Activated CD4-positive, CD25-positive, alpha-beta regulatory T cell treated with anti-CD3 and anti-CD28 coated beads, Interleukin-2, amount 50 U/mL, for 16 hours (primary cell): ENCODE measurements around the gene MIDN.

Experiments used
- DNase-seq: peaks from one replicate; pipeline ENCODE4 v3.0.0-alpha.2; 2020; ENCODE audit warnings: low read depth, low spot score

The MIDN gene

DNA sequence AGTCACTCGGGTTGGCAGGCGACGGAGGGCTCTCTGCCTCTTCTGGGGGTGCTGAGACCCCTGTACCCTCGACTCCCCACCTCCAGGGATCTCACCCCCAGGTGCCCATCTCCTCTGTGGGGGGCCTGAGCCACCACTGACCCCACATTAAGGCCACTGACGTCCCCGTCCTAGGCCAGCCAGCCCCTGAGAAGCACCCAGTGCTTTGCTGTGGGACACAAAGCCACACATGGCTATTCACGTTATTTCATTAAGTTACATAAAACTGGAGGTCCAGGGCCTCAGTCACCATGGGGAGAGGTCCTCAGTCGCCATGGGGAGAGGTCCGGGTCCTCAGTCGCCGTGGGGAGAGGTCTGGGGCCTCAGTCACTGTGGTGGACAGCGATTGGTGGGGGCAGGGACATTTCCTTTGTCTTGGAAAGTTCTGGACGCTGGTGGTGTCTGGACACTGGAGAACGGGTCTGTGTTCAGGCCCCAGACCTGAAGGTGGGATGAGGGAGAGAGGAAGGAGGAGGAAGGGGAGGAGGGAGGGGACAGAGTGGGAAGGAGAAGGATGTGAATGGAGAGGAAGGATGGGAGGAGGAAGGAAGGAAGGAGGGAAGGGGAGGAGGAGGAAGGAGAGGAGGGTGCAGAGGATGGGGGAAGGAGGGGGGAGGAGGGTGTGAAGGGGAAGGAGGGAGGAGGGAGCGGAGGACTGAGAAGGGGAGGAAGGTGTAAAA lies 33.3 kb downstream of the MIDN start:
- DNase-seq = no peak

DNA sequence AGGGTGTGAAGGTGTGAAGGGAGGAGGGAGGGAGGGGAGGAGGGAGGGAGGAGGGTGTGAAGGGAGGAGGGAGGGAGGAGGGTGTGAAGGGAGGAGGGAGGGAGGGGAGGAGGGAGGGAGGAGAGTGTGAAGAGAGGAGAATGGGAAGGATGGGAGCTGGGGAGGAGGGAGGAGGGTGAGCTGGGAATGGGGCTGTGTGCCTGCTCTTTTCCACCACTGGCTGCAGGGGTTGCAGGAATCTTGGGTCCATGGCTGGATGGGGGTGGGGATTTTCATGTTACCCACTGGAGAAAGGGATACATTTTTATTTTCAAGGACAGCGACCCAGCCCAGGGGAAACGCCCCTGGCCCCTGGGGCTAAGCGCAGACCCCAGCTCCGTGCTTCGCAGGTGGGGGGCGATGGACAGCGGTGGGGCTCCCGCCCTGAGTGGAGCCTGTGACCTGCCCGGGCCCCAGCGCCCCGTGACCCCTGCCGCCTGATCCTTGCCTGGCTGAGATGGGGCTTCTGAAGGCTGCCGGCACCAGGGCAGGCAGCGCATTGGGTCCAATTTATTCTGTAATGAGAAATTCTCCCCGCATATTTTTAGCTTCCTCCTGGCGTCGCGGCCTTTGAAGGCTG lies 34.3 kb downstream of the MIDN start:
- no peak for DNase-seq

DNA sequence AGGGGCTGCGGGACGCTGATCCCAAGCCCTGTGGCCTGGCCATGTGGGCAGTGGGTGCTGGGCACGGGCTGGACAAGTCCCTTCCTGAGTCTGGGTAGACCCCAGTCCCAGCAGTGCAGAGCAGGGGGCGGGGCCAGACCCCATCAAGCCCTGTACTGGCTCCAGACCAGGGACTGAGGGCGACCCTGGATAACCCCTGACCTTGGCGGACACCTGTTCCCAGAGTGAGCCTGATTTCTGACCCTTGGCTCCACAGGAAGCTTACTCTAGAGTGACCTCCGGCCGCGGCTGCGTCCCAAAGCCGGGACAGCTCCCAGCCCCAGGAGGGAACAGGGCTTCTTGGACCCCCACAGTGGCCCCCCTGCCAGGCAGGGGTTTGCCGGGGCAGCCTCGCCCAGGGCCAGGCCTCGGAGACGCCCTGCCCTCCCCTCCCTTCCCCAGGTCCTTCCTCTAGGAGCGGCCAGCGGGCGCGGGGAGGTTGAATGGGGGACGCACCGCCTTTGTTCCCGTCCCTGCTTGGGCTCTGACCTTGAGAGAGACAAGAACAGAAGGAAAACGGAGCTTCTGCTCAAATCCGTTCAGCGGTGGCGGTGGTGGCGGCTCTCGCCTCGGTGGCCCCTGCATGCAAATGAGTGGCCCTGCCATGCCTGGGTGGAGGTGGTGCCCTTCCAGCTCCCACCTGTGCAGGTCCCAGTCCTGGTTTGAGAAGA lies 35.0 kb downstream of the MIDN start:
- DNase-seq = no peak

DNA sequence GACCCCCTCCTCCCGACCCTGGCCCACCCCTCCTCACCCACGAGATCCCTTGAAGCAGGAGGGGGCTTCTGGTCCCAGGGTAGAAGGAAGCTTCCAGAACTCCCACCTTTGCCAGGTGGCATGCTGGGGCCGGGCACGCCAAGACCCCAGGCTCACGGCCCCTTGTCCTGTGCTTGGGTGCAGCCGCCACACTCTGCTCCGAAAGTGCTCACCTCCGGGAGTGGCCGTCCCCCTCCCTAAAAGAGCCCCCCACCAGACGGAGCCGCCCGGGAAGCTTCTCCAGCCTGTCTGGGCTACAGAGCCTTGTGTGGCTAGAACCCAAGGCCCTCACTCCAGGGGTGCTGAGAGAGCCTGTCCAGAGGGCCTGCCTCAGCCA lies 35.5 kb downstream of the MIDN start:
- no peak for DNase-seq

DNA sequence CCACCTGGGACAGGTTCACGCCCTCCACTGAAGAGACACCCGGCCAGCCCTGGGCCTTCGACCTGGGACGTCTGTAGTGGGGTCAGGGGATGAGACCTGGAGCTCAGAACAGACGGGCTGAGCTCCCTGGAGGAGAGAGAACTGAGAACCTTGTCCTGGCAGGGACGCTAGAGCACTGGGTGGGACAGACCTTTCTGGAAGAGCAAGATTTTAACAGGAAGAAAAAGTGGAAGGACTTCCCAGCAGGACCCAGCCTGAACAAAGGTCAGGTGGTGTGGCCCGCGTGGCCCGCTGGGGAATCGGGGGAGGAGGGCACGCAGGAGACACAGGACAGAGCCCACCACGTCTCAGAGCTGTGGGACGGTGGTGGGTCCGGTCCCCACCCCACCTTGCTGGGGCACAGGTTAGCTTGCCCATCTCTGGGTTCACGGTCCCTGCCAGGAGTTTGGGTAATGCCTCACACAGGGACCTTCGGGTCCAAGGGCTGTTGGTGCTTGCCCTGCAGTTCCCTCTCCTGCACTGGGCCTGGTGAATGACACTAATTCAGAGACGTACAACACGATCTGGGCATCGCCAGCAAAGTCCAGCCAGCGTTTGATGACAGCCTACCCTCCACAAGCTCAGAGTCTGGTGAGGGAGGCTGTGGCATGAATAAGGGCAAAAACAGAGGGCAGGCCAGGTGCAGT lies 36.1 kb downstream of the MIDN start:
- DNase-seq = no peak

DNA sequence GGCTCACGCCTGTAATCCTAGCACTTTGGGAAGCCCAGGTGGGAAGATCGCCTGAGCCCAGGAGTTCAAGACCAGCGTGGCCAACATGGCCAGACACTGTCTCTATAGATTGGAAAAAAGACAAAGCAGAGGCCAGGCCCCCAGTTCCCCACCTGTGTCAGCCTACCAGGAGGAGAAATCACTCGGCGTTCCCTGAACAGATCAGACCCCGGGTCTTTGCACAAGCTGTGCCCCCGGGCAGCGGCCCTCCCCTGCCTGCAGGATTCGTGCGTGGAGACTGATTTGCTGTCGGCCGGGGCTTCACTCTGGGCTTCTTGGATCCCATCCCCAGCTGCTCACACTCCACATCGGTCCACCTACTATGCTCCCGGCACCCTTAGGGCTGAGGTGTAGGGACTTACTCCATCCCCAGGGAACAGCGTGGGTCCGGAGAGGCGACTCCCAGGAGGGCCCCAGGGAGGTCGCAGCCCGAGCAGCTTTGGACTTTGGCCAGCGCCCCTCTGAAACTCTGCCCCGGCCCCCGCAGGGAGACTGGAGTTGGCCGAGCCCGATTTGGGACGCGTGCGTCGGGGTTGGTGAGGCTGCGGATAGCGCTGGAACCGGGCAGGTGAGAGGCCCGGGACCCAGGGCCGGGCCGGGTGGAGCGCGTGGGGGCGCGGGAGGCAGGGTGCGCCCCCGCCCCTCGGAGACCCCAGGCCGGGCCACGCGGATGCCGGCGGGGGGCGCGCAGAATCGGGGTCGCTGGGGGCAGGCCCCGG lies 36.8 kb downstream of the MIDN start:
- DNase-seq = no peak

DNA sequence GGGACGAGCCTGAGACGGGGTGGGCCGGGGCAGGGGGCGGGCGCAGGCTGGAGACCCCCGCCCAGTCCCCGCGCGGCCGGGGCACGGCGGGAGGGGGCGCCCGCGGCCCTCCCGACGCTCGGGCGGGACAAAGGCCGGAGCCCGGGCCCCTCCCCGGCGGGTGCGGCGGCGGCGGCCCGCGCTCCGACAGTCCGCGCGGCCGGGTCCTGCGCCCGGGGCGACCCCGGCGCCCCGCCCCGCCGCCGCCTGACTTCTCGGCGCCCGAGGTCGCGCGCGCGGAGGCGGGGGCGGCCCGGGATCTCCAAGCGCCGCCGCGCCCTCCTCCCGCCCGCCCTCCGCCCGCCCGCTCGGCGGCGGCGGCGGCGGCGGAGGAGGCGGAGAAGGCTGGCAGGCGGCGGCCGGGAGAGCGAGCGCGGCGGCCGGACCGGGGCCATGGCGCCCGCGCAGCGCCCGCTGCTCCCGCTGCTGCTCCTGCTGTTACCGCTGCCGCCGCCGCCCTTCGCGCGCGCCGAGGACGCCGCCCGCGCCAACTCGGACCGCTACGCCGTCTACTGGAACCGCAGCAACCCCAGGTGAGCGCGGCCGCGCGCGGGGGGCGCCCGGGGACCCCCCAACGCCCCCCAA lies 37.5 kb downstream of the MIDN start, which contains the start of gene EFNA2:
EFNA2 (plus strand) TSS at position 137 of the 624 bp plus-strand sequence; CDS start at position 433, 296 bp downstream.
- DNase-seq = no peak

DNA sequence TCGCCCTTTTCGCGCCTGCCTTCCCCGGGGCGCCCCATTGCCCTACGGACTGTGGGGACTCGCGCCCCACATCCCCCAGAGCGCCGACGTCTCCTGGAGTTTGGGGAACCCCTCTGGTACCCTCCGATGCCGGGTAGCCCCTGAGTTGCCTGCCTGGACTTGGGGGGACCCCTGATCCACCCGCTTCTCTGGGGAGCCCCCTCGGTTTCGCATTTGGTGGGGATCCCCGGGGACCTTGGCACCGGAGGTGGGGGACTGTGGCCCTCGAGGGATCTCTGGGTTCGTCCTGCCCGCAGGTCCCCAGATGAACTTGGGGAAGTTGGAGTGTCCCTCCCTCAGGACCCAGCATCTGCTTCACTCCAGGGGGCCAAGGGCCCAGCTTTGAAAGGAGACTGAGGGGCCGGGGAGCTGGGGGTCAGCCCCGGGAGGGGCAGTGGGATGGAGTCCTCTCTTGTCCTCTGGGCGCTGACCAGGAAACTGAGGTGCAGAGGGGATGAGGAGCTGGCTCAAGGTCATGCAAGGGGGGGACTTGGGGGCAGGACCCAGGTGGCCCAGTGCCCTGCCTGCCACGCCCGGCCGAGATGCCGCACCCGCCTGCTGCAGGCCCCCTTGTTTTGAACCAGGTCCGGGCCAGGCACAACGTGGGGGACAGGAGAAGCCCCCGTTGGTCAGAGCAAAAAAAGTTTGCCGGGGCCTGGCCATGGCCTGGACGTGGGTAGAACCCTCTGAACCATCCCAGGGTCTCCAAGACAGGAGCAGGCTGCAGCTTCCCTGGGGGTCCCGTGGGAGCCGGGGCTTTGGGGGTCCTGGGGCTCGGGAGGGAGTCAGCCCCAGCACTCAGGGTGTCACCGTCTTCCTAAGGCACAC lies 38.3 kb downstream of the MIDN start:
- DNase-seq = no peak

DNA sequence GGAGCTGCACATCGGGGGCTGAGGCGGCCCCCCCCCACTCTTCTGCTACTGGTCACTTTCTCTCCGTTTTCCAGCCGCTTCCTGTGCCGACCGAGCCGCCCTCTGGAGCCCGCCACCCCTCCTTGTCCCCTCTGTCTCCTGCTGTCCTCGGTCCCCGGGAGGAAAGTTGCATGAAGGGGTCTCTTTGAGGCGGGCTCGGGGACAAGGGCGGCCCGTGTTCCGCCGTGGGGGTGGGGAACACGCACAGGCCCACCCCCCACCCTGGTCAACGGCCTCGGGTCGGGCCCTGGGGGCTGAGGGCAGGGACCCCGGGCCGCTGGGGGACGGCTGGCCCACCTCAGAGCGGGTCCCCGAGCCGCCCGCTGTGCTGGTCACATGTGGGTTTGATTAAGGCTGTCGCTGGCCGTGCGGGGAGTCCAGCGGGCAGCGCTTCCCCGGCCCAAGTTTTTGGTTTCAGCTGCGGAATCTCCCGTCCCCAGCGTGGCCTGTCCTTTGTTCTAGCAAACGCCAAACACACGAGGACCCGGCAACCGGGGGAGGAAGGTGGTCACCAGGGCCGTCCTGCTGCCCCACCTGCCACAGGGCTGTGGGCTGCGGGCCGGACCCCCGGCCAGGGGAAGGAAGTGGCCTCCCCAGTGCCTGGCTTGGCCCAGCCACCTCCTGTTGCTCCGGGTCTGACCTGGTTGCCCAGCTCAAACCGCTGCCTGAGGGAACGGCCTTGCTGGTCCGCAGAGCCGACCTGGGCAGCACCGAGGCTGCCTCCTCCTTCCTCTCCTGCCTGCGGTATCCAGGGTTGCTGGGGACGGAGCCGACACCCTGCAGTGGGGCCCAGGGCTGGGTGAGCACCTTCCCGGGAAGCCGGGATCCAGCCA lies 39.2 kb downstream of the MIDN start:
- no peak for DNase-seq

DNA sequence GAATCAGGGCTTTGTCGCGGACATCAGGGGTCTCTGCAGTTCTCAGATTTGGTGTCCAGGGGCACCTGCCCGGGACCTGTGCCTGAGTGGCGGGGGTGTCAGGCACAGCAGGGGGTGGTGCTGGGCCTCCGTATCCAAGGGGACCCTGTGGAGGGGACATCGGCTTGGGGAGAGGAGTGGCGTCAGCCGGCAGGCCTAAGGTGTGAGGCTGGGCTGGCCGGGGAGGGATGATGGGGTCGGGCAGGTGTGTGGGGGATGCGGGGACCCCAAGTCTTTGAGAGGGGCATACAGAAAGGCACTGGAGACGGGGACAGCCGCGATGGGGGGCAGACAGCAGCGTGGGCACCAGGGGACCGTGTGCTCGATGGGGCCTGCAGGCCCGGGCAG lies 39.8 kb downstream of the MIDN start:
- DNase-seq = no peak

DNA sequence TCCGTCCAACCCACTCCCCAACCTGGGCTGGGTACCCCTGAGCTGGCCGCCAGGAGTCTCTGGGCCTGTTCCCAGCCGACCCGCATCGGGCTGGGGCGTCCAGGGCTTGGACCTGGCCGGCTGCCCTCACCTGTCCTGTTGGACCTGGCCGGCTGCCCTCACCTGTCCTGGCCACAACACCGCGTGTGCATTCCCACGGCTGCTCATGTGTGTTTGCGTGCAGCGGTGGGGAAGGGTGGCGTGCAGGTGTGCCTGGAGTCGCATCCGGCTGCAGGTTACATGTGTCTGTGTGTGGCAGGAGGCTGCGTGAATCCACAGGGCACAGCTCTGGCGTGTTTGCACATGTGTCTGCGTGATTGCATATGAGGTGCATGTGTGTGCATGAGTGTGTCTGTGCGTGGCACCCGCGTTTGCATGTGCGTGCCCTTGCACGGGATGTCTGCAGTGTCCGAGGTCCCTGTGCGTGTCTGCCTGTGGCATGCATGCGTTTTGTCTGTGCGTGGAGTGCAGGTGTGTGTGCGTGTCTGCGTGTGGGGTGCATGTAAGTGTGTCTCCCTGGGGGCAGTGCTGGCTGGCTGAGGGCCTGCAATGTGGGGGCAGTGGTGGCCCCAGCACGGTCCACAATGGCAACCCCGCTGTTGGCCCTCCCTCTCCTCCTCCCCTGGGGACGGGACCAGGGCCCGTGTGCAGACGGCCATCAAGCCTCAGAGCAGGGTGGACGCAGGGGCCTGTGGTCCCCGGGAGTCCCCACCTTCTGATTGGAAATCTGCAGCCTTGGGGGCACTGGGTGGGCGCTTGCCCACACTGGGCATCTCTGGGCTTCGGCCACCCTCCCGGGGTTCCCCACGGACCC lies 40.7 kb downstream of the MIDN start:
- DNase-seq = no peak

DNA sequence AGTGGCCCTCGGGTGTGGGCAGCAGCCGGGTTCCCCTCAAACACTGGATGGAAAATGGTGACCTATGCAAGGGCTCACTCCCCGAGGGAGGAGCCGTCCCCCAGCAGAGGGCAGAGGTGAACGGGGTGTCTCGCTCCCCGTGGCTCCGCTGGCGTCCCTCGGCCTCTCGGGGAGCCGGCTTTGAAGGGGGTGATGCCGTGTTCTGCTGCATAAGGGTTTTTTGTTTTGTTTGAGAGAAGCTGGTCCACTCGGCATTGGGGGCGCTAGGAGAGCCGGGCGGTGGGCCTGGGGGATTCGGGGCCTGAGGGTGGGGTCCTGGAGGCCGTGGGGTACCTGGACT lies 41.3 kb downstream of the MIDN start:
- no peak for DNase-seq

DNA sequence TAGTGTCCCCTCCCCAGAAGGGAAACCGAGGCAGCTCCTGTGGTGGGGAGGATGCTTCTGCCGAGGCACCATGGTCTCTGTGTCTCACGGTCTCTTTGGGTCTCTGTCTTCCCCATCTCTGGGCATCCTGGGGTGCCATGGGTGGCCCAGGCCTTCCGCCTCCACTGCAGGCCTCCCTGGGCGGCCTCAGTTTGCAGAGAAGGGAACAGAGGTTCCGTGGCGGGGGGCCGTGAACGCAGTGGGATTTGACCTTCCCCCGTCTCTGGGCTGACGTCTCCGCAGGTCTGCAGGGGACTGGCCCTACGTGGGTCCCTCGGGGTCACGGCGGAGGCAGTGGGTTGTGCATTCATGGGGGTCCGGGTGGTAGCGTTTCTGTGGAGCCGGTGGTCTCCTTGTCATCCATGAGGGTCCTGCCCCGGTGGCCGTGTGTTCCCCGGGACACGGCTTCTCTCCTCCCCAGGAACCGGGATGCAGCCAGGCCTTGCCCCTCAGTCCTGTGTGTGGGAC lies 41.9 kb downstream of the MIDN start:
- DNase-seq = no peak

DNA sequence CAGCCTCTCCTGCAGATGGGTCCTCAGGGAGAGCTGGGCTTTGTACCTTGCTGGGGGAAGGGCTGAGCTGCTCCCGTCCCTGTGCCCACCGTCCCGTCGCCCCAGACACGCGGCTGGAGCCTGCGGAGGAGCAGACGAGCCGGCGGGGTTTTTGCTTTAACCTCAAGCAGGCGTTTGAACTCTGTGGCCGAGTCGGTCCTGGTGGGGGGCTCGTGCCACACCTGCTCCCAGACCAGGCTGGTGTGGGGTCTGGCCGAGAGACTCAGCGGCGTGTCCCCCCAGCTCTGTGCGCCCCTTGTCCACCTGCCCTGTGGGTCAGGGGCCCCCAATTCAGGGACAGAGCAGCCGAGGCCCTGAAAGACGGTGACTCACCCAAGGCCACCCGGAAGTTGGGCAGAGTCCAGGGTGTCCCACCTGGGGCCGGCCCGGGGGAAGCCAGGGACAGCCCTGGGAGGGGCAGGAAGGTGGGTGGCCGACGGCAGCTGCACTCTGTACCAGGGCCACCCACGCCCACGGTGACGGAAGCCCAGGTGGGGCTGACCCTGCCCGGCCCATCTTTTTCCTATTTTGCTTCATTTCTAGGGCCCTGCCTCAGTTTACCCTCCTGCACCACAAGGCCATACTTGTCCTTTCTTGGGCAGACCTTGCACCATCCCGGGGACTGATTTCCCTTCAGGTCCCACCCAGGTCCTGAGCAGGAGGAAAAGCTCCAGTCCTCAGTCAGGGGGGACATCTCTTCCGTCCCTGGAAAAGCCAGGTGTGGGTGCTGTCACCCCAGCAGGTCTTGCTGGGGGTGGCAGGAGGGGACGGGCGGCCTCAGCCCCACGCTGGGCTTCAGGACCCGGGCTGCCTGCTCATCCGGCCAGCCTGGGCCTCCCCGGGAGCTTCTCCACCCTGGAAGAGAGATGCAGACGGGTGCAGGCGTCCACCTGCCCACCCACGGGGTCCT lies 42.6 kb downstream of the MIDN start:
- DNase-seq = no peak

DNA sequence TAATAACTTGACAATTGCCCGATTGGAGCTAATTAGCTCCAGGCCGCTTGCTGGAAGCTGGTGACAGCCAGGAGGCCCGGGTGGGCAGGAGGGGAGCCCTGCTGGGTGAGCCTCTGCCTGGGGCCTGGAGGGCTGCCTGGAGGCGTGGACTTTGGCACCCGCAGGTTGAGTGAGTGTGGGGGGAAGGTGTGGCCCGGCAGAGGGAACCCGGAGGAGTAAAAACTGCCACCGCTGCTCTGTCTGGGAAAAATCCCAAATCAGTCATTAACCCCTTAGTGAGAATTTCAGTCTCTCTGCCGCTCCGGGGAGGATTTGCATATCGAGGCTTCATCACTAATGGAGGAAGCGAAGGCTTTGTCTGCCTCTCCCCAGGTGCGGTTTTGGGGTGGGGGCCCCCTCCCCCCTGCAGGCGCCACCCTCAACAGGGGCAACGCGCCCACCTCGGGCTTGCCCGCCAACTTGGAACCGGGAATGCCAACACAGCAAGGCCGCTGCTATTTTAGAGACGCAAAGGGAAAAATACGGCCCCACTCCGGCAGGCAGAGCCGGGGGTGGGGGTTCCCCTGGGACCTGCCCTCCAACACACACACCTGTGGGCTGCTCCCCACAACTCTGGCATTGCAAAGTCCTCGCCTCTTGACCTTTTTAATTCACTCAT lies 43.5 kb downstream of the MIDN start:
- DNase-seq = no peak

DNA sequence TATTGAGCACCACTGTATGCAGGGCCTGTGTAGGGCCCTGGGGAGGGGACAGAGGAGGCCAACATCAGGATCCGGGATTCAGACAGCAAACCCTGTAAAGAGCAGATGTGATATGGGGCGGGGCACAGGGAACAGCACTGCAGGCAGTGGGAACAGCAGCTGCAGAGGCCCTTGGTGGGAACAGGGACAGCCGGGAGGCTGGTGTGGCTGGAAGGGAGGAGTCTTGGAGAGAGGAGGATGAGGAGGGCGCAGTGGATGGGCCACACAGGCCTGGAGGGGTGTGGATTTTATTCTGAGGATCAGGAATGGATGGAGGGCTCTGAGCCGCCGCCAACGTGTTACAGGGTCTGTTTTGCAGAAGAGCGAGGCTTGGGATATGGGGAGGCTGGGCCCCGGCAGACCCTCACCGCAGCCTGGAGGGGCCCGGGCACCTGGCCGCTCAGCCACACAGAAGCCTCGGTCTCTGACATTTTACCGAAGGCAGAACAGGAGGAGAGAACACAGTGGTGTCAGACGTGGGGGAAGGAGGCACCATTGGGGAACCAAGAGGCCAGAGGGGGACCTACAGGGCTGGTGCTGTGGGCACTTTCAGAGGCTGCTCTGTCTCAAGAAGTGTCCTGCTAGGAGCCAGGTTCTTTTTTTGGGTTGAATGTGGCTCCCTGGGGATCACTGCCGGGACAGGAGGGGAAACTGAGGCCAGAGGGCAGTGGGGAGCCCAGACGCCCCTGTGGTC lies 44.2 kb downstream of the MIDN start:
- DNase-seq = no peak
